MCF 10A (cell line): ENCODE results near the gene MTA3. TPM values are rescaled to one million over a fixed set of nuclear protein-coding genes. Genes with fewer than 3 reads are reported as not detected.

Experiments
- BruUV-seq: library from RNA; stranded (reverse); fragments of 400-500 nt; replicated peaks from 2 replicates; lab custom pipeline; 2021; lab: Mats Ljungman, UMichigan
- CTCF ChIA-PET: fragments of 300-600 bp; sonication (Branson Sonifier 250); formaldehyde crosslinking; extraction: SDS; loops from one replicate; lab custom pipeline; 2021; ENCODE audit warnings: antibody characterized with exemption, inconsistent platforms; lab: Yijun Ruan, JAX
- POLR2A ChIA-PET: fragments of 300-600, 350-650 bp; sonication (Branson Sonifier 250); formaldehyde crosslinking; extraction: SDS; loops from one replicate; lab custom pipeline; 2020; ENCODE audit warnings: antibody characterized with exemption, inconsistent platforms; lab: Yijun Ruan, JAX
- DNase-seq: peaks from one replicate; pipeline ENCODE4 v3.0.0-alpha.2; 2018; ENCODE audit not compliant: unreplicated experiment
- H3K27ac Mint-ChIP-seq: one replicate; pipeline ENCODE4 v1.8.0; 2022; ENCODE audit warnings: mild to moderate bottlenecking, low read depth, mixed read lengths; ENCODE audit not compliant: unreplicated experiment
- H3K27me3 Mint-ChIP-seq: one replicate; pipeline ENCODE4 v1.8.0; 2022; ENCODE audit warnings: mixed read lengths; ENCODE audit not compliant: insufficient read depth, unreplicated experiment
- H3K36me3 Mint-ChIP-seq: one replicate; pipeline ENCODE4 v1.8.0; 2022; ENCODE audit warnings: mild to moderate bottlenecking, moderate library complexity, mixed read lengths; ENCODE audit not compliant: insufficient read depth, unreplicated experiment
- H3K4me1 Mint-ChIP-seq: one replicate; pipeline ENCODE4 v1.8.0; 2022; ENCODE audit warnings: mixed read lengths; ENCODE audit not compliant: insufficient read depth, unreplicated experiment
- H3K4me3 Mint-ChIP-seq: one replicate; pipeline ENCODE4 v1.8.0; 2022; ENCODE audit warnings: mild to moderate bottlenecking, moderate library complexity, mixed read lengths; ENCODE audit not compliant: unreplicated experiment
- H3K9me3 Mint-ChIP-seq: one replicate; pipeline ENCODE4 v1.8.0; 2022; ENCODE audit warnings: mixed read lengths; ENCODE audit not compliant: unreplicated experiment
- intact Hi-C: fragments of 100-400 bp; cut with micrococcal nuclease; formaldehyde crosslinking; loops from 2 replicates; pipeline ENCODE4 v1.14.1; 2022
- total RNA-seq: library from RNA; stranded (reverse); gene quantifications from 2 replicates; pipeline ENCODE4 v1.2.3, GENCODE V29; 2022
- TF ChIP-seq, protein P1 (sequence below): fragments of 200-600 bp; IDR thresholded peaks from one replicate; pipeline ENCODE4 v1.8.0; 2022; ENCODE audit warnings: antibody characterized with exemption, mild to moderate bottlenecking; ENCODE audit not compliant: unreplicated experiment

MTA3 gene
- total RNA-seq, 1 experiment from 2014 or later, result 41.4 TPM

DNA sequence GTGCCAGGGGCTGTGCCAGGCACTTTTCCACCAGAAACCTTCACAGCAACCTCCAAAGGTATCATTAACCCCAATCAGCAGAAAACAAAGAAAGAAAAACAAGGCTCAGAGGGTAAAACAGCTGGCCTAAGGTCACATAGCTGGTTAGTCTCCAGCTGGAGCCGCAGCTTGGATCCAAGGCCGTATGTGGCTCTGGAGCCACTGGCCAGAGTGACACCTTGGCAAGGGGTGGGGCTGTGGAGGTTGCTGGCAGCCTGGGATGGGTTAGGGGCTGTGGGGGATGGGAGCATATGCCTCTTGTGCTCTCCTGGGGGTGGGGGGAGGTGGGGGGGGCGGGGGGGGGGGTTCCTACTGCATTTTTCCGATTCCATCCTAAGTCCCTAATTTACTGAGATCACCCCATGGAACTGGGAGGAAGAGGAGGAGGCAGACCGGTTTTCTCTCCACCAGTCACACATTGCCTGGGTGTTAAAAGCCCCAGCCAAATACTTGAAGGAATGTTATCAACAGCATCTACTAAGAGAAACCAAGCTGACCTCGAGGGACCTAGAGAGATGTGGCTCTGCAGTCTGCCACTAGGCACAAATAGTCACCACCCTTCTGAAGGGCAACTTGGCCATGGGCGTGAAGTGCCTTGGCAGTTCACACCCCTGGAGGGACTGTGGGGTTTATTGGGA is 215.9 kb downstream of the MTA3 start:
- intact Hi-C loops, result no loop called here
- TF ChIP-seq, protein P1, sequence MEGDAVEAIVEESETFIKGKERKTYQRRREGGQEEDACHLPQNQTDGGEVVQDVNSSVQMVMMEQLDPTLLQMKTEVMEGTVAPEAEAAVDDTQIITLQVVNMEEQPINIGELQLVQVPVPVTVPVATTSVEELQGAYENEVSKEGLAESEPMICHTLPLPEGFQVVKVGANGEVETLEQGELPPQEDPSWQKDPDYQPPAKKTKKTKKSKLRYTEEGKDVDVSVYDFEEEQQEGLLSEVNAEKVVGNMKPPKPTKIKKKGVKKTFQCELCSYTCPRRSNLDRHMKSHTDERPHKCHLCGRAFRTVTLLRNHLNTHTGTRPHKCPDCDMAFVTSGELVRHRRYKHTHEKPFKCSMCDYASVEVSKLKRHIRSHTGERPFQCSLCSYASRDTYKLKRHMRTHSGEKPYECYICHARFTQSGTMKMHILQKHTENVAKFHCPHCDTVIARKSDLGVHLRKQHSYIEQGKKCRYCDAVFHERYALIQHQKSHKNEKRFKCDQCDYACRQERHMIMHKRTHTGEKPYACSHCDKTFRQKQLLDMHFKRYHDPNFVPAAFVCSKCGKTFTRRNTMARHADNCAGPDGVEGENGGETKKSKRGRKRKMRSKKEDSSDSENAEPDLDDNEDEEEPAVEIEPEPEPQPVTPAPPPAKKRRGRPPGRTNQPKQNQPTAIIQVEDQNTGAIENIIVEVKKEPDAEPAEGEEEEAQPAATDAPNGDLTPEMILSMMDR, result no peak
- no peaks in the 10 kb centered on the region for H3K4me1 Mint-ChIP-seq
- H3K27ac Mint-ChIP-seq, result no peak overlapping the region
- no peaks in the 10 kb centered on the region for H3K36me3 Mint-ChIP-seq
- H3K27me3 Mint-ChIP-seq, result no peaks in the 10 kb centered on the region
- ChIA-PET CTCF (interaction anchor here (0.7 kb wide), 1 partner anchor 981 kb away, joined by 4 read pairs; no protein-coding TSS in a partner anchor), POLR2A (no interaction called here)
- DNase-seq, result no peak
- H3K9me3 Mint-ChIP-seq, result no peaks in the 10 kb centered on the region
- BruUV-seq, result no TSS peak
- H3K4me3 Mint-ChIP-seq, result no peak overlapping the region

DNA sequence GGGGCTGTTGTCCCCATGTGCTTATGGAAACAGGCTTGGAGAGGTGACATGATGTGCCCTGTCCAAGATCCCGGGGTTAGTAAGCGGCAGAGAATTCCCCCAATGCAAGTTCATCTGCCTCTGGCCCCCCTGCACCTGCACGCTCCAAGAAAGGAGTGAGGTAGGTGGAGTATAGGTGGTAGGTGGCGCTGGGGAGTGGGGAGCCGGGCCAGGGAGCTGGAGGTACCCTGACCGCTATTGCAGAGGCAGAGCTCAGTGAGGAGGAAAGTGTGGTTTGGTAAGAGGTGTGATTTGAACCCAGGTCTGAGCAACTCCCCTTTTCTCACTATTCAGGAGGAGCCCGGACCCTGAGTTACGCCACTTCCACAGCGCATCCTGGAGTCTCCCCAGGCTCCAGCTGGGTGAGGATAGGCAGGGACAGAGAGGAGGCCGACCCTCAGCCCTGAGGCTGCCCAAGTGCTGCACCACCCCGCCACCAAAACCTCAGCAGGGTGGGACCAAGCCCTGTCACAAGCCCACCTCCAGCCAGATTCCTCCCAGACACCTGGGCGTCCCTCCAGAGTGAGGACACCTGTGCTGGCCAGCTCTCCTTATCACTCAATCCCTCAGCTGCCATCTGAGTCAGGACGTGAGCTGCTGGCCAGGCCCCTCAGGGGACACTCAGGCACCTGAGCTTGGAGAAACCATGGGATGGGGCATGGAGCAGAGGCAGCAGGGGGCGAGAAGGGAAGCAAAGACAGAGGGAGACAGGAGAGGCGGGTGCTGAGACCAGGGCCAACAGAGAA is 218.3 kb downstream of the MTA3 start:
- no TSS peak for BruUV-seq
- intact Hi-C loops, result no loop called here
- Mint-ChIP-seq H3K27me3 (no peaks in the 10 kb centered on the region), H3K27ac (no peak overlapping the region), H3K4me3 (no peak overlapping the region), H3K4me1 (no peaks in the 10 kb centered on the region), H3K9me3 (no peaks in the 10 kb centered on the region), H3K36me3 (no peaks in the 10 kb centered on the region)
- TF ChIP-seq, protein P1, result no peak
- no peak for DNase-seq
- ChIA-PET CTCF (interaction anchor here (0.6 kb wide), 1 partner anchor 287 kb away, joined by 4 read pairs; no protein-coding TSS in a partner anchor), POLR2A (no interaction called here)

- no peaks in the 10 kb centered on the region for H3K4me1 Mint-ChIP-seq
- H3K9me3 Mint-ChIP-seq, result no peaks in the 10 kb centered on the region
- H3K27ac Mint-ChIP-seq, result no peak overlapping the region
- TF ChIP-seq, protein P1, result no peak
- ChIA-PET POLR2A (no interaction called here), CTCF (interaction anchor here (0.6 kb wide), 1 partner anchor 288 kb away, joined by 4 read pairs; no protein-coding TSS in a partner anchor)
- H3K27me3 Mint-ChIP-seq, result no peaks in the 10 kb centered on the region
- no peak for DNase-seq
- intact Hi-C loops, result no loop called here
- H3K4me3 Mint-ChIP-seq, result no peak overlapping the region
- BruUV-seq, result no TSS peak
- H3K36me3 Mint-ChIP-seq, result no peaks in the 10 kb centered on the region
Observed at GRCh38 chr2:42787424-42787787, 219.0 kb downstream of the MTA3 start.

DNA sequence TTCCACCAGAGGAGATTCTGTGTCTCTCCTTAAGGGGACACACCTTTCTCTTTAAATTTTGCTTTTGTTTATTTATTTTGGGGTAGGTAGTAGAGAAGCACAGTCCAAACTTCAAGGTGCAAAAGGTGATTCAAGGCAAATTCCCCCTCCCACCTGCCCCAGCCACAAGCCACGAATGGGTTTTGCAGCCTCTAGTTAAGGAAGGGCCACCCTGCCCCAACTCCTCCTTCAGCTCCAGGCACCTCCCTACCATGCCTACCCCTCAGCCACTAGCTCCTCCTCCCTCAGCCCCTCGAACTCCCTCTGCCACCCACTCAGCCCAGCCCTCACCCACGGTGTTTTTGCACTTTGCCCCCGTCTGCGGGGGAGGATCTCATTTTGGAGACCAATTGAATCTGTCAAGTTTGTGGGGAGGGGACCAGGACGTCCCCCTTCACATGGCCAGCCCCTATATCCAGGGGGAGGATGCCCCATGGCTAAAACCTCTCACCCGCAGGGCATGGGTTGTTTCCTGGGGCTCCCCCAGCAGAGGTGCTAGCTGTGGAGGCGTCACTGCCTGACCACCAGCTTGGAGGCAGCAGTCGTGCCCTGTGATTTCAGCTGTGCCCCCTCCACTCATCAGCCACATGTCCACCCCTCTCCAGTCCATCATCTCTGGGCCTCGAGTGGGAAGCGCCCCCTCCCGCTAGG is 219.5 kb downstream of the MTA3 start:
- no peak overlapping the region for H3K27ac Mint-ChIP-seq
- no peak for DNase-seq
- H3K36me3 Mint-ChIP-seq, result no peaks in the 10 kb centered on the region
- BruUV-seq, result no TSS peak
- H3K4me3 Mint-ChIP-seq, result no peak overlapping the region
- intact Hi-C loops, result no loop called here
- POLR2A ChIA-PET, result no interaction called here
- H3K27me3 Mint-ChIP-seq, result no peaks in the 10 kb centered on the region
- TF ChIP-seq, protein P1, result no peak
- H3K9me3 Mint-ChIP-seq, result no peaks in the 10 kb centered on the region
- CTCF ChIA-PET, result interaction anchor here (0.7 kb wide), 1 partner anchor 23 kb away, joined by 3 read pairs; no protein-coding TSS in a partner anchor
- H3K4me1 Mint-ChIP-seq, result no peaks in the 10 kb centered on the region
